Mesodermal cell (in vitro differentiated cells): ENCODE results near the gene PTGER2.

Source experiments
- H3K27ac ChIP-seq: 2 replicates; pipeline ENCODE4 v1.7.0; 2013; ENCODE audit warnings: mild to moderate bottlenecking, low read depth, low read length, moderate library complexity; ENCODE audit not compliant: severe bottlenecking
- H3K36me3 ChIP-seq: 2 replicates; pipeline ENCODE4 v1.7.1; 2013; ENCODE audit warnings: mild to moderate bottlenecking, low read length, moderate library complexity; ENCODE audit not compliant: control insufficient read depth, insufficient read depth
- H3K4me1 ChIP-seq: one replicate; pipeline ENCODE4 v1.7.1; 2013; ENCODE audit warnings: mild to moderate bottlenecking, low read length; ENCODE audit not compliant: insufficient read depth, control insufficient read depth, poor library complexity, severe bottlenecking
- H3K4me3 ChIP-seq: 2 replicates; pipeline ENCODE4 v1.7.0; 2013; ENCODE audit warnings: low read length, control low read depth, mild to moderate bottlenecking; ENCODE audit not compliant: insufficient read depth, poor library complexity, severe bottlenecking; ENCODE audit errors: extremely low read depth
- H3K9me3 ChIP-seq: 2 replicates; pipeline ENCODE4 v1.7.1; 2013; ENCODE audit warnings: mild to moderate bottlenecking, low read length, moderate library complexity; ENCODE audit not compliant: control insufficient read depth
- WGBS, 2 experiments: methylation state at CpG; one replicate each; pipeline ENCODE4 v1.1.5; 2013; ENCODE audit warnings: missing lambda C conversion rate in 2 of 2; ENCODE audit not compliant: insufficient coverage in 2 of 2; 5-methylcytosine and 5-hydroxymethylcytosine counted together

The PTGER2 gene

GRCh38 chr14:52305014-52305413, 9.1 kb upstream of the PTGER2 start:
- Histone ChIP-seq H3K36me3 (no peaks in the 10 kb centered on the region), H3K27ac (no peak overlapping the region), H3K4me1 (no peaks in the 10 kb centered on the region), H3K9me3 (no peaks in the 10 kb centered on the region), H3K4me3 (no peak overlapping the region)
- WGBS, 2 experiments: 97 to 100% methylated on average over 1 to 3 of the region's 6 CpGs

DNA sequence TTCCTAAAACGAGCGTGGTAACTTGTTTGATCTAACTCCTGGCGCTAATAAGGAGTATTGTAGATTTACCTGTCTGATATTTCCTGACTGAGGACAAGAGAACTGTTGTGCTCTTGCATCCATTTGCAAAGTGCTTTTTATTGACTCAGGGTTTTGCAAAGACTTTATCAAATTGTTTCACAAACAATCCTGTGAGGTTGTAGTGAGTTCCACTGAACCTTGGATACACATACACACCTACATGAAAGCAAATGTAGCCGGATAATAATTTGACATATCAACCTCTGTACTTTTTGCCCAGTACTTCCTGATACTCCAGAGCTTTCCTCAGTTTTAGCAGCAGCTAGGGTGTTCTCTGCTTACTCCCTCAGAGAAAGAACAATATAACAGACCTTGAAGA, 6.7 kb upstream of the PTGER2 start:
- no peak overlapping the region for H3K27ac ChIP-seq
- WGBS, 2 experiments: 88 to 100% methylated on average over 1 to 4 of the region's 4 CpGs

GRCh38 chr14:52307905-52308304, 6.2 kb upstream of the PTGER2 start:
- 100% methylated on average over 1 of the region's 2 CpGs for WGBS, 2 experiments

More for the DNA sequence above, 6.7 kb upstream of the PTGER2 start:
- H3K36me3 ChIP-seq: no peaks in the 10 kb centered on the region
- H3K4me1 ChIP-seq: no peaks in the 10 kb centered on the region
- no peaks in the 10 kb centered on the region for H3K9me3 ChIP-seq
- no peak overlapping the region for H3K4me3 ChIP-seq

DNA sequence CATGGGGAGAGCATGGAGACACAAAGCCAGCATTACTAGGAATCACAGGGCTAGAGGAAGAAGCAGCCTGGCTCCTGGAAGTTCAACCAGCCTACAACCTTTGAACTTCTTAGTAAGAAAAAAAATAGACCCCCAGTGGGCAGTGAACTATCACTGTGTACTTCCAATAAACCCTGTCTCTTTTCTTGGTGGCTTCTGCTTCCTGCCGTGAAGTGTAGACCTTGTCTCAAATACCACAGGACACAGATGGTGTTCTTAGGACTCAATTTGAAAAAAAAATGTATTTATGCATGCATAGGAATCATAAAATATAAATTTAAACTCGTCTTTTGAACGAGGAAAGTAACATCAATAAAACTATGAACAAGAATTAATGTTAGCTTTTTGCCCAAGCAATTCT, 3.6 kb upstream of the PTGER2 start:
- no peaks in the 10 kb centered on the region for H3K36me3 ChIP-seq
- WGBS, 2 experiments: 100% methylated on average over 1 of the region's 3 CpGs; no CpG with 5 or more reads in 1 of the 2 experiments
- peaks cover 6% of the 10 kb centered on the region for H3K4me1 ChIP-seq
- no peak overlapping the region for H3K4me3 ChIP-seq
- no peak overlapping the region for H3K27ac ChIP-seq
- H3K9me3 ChIP-seq: no peaks in the 10 kb centered on the region

More at GRCh38 chr14:52307905-52308304, 6.2 kb upstream of the PTGER2 start:
- Histone ChIP-seq H3K36me3 (no peaks in the 10 kb centered on the region), H3K4me1 (no peaks in the 10 kb centered on the region), H3K27ac (no peak overlapping the region), H3K4me3 (no peak overlapping the region), H3K9me3 (no peaks in the 10 kb centered on the region)

- Histone ChIP-seq H3K27ac (no peak overlapping the region), H3K9me3 (no peaks in the 10 kb centered on the region), H3K36me3 (no peaks in the 10 kb centered on the region), H3K4me3 (no peak overlapping the region), H3K4me1 (peaks cover 6% of the 10 kb centered on the region)
- WGBS, 2 experiments: 91% methylated on average over 3 of the region's 5 CpGs; no CpG with 5 or more reads in 1 of the 2 experiments
Observed at GRCh38 chr14:52312931-52313355, 1.2 kb upstream of the PTGER2 start.

DNA sequence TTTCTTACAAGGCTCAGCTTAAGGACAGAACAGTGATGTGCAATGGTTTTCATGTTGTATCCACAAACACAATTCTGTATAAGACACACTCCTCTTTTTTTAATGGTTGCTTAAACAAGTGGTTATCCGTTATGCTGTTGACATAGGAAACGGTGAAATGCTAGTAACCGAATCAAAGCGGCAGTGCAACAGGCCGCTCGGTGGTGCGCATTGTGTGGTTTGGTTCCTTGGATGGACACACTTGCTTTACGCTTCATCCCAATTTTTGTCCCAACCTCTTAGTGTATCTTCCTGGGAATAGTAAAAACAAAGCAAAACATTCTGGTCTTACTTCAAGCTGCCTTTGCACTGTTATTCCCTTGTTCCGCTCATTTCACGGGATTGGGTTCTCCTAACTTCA, 650 bp upstream of the PTGER2 start:
- Histone ChIP-seq H3K4me1 (peaks cover 6% of the 10 kb centered on the region), H3K9me3 (no peaks in the 10 kb centered on the region), H3K4me3 (peak overlapping the region; percentile 42), H3K27ac (no peak overlapping the region), H3K36me3 (no peaks in the 10 kb centered on the region)
- 71 to 76% methylated on average over 9 to 10 of the region's 10 CpGs for WGBS, 2 experiments

GRCh38 chr14:52314595-52315354, 663 bp downstream of the PTGER2 start:
- Histone ChIP-seq H3K36me3 (no peaks in the 10 kb centered on the region), H3K27ac (no peak overlapping the region), H3K4me3 (peak overlapping the region; percentile 42), H3K4me1 (peaks cover 6% of the 10 kb centered on the region), H3K9me3 (no peaks in the 10 kb centered on the region)
- 1 to 2% methylated on average over 57 to 62 of the region's 63 CpGs for WGBS, 2 experiments

GRCh38 chr14:52315355-52315718, 1.2 kb downstream of the PTGER2 start:
- no peak overlapping the region for H3K27ac ChIP-seq
- H3K4me3 ChIP-seq: no peak overlapping the region
- WGBS, 2 experiments: 41 to 49% methylated on average over 6 to 11 of the region's 11 CpGs
- no peaks in the 10 kb centered on the region for H3K9me3 ChIP-seq
- peaks cover 6% of the 10 kb centered on the region for H3K4me1 ChIP-seq
- no peaks in the 10 kb centered on the region for H3K36me3 ChIP-seq

DNA sequence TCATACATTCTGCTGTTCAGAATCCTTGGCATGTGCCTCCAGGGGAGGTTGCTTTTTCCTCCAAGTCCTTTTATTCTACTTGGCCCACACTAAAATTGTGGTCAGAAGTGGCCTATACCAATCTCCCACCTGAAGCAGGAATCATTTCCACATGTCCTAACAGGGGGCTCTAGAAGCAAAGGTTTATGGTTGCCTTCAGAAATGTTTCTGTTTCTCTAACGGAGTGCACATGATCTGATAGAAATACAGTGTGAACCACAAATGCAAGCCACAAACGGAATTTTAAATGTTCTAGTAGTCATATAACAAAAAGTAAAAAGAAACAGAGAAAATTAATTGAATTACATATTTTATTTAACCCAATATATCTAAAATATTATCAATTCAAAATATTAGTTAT, 4.0 kb downstream of the PTGER2 start:
- Histone ChIP-seq H3K27ac (no peak overlapping the region), H3K4me1 (peaks cover 6% of the 10 kb centered on the region), H3K9me3 (peaks cover 9% of the 10 kb centered on the region), H3K36me3 (no peaks in the 10 kb centered on the region), H3K4me3 (no peak overlapping the region)
- no CpG with 5 or more reads among the region's 2 CpGs for WGBS, 2 experiments

- H3K36me3 ChIP-seq: no peaks in the 10 kb centered on the region
- H3K27ac ChIP-seq: no peak overlapping the region
- H3K9me3 ChIP-seq: peaks cover 9% of the 10 kb centered on the region
- 83 to 100% methylated on average over 1 to 4 of the region's 5 CpGs for WGBS, 2 experiments
- H3K4me3 ChIP-seq: no peak overlapping the region
- peaks cover under 1% of the 10 kb centered on the region for H3K4me1 ChIP-seq
Observed at GRCh38 chr14:52318826-52319645, 4.9 kb downstream of the PTGER2 start.

DNA sequence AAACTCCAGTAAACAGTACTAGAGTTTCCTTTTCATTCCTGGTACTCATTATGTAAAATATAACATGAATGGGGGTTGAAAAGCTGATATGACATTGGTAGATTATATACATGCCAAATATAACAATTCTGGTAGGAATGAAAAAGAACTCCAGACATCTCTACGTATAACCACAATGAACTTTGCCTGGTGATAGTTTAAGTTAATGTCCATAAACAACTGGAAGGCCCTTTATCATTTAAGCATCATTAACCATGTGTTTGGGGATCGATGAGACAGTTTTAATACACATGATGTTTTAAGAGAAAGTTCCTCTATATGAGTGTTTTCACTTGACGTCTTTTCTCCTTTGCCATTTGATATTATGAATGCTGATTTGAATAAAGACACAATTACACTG, 5.8 kb downstream of the PTGER2 start:
- no peaks in the 10 kb centered on the region for H3K36me3 ChIP-seq
- H3K9me3 ChIP-seq: peaks cover 9% of the 10 kb centered on the region
- H3K4me1 ChIP-seq: no peaks in the 10 kb centered on the region
- H3K4me3 ChIP-seq: no peak overlapping the region
- no CpG with 5 or more reads among the region's 3 CpGs for WGBS, 2 experiments
- H3K27ac ChIP-seq: no peak overlapping the region
